ENCODE measurements around the gene SLC5A6.
A peak's percentile ranks its signal among the peaks of the same experiment; 100 is the strongest.

The SLC5A6 gene

GRCh38 chr2:27236136-27236535, 24.1 kb upstream of the SLC5A6 start:
- DNase-seq: no peak

GRCh38 chr2:27233341-27233740, 21.3 kb upstream of the SLC5A6 start:
- DNase-seq: no peak

GRCh38 chr2:27231921-27232320, 19.9 kb upstream of the SLC5A6 start:
- no peak for DNase-seq

- no peak for DNase-seq
These were observed 15.4 kb upstream of the SLC5A6 start for GRCh38 chr2:27227501-27227900.

- no peak for DNase-seq
These were observed 13.5 kb upstream of the SLC5A6 start for GRCh38 chr2:27225526-27225925.

- DNase-seq: no peak
These were observed 11.3 kb upstream of the SLC5A6 start for GRCh38 chr2:27223416-27223815.

- no peak for DNase-seq
These were observed 10.3 kb upstream of the SLC5A6 start for GRCh38 chr2:27222407-27222806.

GRCh38 chr2:27221166-27221565, 9.1 kb upstream of the SLC5A6 start:
- no peak for DNase-seq

- DNase-seq: no peak
These were observed 8.0 kb upstream of the SLC5A6 start for GRCh38 chr2:27220091-27220490.

- DNase-seq: no peak
These were observed 7.0 kb upstream of the SLC5A6 start for GRCh38 chr2:27219091-27219490.

- no peak for DNase-seq
These were observed 6.5 kb upstream of the SLC5A6 start for GRCh38 chr2:27218614-27219013.

- peak; percentile 78 to 79 for DNase-seq
These were observed 5.4 kb upstream of the SLC5A6 start, which contains the start of gene CAD for GRCh38 chr2:27217173-27218121. CAD (plus strand) TSS chr2:27217369; CDS start chr2:27217552, 183 bp downstream.

- DNase-seq: no peak
These were observed 4.5 kb upstream of the SLC5A6 start for GRCh38 chr2:27216416-27217137.

- DNase-seq: no peak
These were observed 2.9 kb upstream of the SLC5A6 start for GRCh38 chr2:27214941-27215340.

GRCh38 chr2:27212626-27213471, 781 bp upstream of the SLC5A6 start:
- DNase-seq: peak in 1 of 2 experiments; percentile 25

GRCh38 chr2:27211241-27211942, 676 bp downstream of the SLC5A6 start:
- peak in 1 of 2 experiments; percentile 92 for DNase-seq

- DNase-seq: no peak
These were observed 2.3 kb downstream of the SLC5A6 start for GRCh38 chr2:27209621-27210401.

- DNase-seq: no peak
These were observed 3.5 kb downstream of the SLC5A6 start for GRCh38 chr2:27208486-27209050.

- no peak for DNase-seq
These were observed 5.7 kb downstream of the SLC5A6 start for GRCh38 chr2:27206346-27206745.

GRCh38 chr2:27205206-27205605, 6.9 kb downstream of the SLC5A6 start:
- no peak for DNase-seq

- no peak for DNase-seq
These were observed 7.5 kb downstream of the SLC5A6 start for GRCh38 chr2:27204566-27204965.
